ENCODE measurements around the gene FER.
"Not testable (repeated sequence)": the region's sequence is repeated elsewhere in the genome, so short reads cannot be mapped to it uniquely, and the experiment has no call there.

Gene FER

DNA sequence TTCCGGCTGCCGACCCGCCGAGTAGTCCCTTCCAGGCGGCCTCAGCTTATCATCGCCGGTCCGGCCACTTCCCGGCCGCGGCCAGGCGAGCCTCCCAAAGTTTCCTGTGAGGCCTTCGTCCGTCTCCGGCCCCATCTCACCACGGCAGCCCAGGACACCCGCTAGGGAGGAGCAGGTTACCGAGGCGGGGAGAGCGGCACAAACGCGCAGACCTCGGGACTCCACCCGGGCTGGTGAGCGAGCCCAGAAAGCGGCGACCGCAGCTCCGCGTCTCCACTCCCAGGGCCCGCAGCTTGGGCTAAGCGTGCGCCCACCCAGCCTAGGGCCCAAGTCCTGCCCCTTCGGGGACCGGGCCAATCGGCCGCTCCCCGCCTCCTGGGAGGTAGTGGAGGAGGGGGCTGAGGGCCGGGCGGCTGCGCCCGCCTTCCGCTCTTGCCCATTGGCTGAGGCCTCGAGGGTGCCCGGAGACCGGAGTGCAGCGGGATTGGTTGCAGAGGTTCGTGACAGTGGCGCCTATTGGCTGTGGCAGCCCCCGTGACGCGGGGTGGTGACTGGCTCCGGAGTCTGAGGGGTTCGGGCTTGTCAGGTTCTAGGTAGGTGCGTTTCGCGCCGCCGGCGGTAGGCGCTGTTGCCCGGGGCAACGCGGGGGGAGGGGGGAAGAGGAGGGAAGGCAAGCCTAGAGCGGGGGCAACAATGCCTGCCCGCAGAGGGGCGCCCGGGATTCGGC is 867 bp downstream of the FER start:
- DNase-seq = peak; percentile 98

DNA sequence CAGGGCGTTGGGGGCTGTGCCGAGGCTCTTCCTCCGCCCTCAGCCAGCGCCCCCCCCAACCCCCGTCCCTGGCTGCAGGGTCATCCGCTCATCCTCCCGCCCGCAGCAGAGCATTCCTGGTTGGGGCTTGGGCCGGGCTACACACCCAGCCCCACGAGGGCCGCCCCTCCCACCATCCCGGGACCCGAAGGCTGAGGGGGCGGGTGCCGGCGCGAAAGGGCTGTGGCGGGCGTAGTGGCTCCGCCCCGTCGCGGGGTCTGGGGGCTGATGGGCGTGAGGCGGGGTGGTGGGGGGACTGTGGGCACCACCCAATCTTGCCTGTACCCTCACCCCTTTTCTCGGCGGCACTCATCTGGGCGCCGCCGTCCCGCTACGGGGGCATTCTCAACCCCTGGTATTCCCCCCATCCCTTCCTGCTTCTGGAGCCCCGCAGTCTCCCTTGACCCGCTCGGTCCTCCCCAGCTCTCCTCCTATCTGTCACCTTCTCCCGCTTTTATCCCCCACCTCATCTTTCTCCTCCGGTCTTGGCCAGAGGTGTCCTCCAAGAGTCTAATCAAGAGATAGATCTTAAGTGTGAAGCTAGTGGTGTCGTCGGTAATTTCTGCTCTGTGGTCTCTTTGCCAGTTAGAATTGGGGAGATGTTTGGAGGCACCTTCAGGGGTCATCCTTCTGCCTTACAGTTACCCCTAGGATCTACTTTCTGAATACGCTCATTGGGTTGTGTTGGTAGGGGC is 1.6 kb downstream of the FER start:
- peak; percentile 47 for DNase-seq

DNA sequence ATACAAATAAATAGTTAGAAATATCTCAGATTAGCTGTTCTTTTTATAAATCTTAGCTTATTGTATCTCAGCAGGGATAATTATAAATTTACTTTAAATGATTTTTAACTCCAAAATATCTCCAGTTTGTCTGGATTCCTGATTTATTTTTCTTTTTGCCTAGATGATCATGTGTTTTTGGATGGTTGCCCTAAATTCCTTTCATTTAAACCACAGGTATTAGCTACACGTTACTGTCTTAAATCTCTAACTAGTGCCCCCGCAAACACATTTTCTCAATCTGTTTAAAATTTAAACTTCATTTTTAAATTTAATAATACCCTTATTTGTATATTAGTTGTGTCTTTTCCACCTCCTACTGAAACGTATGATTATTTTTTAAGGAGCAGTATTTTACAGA is 5.6 kb downstream of the FER start:
- no peak for DNase-seq

DNA sequence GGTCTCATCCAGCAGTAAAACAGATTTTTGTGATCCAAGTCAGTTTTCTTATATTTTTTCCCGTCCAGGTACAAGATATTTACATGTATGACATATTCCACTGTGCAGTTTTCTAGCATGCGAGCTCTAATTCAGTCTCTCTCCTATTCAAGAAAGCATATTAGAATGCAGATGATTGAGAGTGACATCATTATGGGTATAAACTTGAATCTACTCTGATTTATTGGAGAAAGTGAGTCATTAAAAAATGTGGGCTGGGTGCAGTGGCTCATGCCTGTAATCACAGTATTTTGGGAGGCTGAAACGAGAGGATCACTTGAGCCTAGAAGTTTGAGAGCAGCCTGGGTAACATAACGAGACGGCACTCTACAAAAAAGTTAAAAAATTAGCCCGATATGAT is 6.2 kb downstream of the FER start:
- no peak for DNase-seq

DNA sequence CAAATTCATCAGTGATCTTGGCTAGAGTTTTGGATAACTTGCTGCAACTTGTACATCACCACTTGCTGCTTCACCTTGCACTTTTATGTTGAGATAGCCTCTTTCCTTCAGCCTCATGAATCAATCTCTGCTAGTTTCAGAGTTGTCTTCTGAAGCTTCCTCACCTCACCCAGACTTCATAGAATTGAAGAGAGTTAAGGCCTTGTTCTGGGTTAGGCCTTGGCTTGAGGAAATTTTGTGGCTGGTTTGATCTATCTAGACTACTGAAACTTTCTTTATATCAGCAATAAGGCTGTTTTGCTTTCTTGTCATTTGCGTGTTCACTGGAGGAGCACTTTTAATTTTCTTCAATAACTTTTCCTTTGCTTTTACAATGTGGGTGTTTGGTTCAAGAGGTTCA is 12.8 kb downstream of the FER start:
- DNase-seq = no peak

DNA sequence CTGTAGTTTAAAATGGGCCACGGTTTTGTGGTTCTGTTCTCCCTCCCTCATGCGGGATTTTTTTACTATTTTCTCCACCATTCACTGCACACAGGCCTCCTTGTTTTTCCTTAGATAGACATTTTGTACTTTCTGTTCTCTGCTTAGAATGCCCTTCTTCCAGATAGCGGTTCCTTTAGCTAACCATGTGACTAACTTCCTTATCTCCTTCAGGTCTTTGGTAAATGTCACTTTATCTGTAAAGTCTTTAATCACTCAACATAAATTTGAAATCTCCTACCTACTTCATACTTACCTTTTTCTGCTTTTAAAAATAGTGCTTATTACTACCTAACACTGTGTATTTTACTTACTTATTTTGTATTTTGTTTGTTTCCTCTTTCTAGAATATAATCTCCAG is 15.0 kb downstream of the FER start:
- no peak for DNase-seq

DNA sequence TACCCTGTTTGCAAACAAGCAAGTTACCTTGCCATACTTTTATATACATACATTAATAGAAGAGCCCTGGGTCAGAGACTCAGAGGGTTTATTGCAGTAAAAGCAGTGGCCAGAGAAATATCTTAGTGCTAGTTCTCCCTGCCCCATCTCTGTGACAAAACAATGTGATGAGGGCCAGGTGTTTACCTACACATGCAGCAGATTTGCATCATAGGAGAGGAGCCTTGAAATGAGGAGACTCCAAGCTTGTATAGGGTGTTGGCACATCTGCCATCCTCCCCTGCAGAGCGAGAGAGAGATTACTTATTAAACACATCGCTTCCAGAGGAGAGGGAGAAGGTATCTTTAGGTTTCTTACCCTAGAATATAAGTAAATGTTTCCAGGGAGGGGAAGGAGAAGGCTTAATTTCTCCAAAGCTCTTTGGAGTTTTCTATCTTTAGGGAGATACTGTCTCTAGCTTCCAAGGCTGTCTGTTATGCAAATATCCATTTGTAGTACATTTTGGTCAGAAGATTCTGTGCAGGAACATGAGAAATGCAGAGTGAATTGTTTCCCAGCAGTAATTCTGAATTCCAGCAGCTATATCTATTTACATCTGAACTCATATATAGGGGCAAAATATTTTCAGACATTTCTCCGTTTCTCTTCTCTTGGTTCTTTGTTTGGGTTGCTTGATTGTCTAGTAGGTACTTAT is 15.7 kb downstream of the FER start:
- no peak for DNase-seq

DNA sequence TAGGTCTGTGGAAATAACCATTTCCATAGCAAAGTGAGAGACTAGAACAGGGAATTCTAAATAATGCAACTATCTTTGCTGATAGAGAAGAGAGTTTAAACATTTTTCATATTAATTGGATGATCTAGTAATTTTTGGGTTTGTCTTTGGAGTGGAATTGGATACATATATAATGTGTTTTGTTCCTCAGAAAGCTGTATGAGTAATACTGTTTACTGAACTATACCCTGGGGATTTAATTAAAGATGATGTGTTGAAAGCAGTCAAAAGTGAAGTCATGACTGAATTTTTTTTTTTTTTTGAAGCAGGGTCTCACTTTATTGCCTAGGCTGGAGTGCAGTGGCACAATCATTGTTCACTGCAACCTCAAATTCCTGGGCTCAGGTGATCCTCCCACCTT is 17.9 kb downstream of the FER start:
- no peak for DNase-seq

DNA sequence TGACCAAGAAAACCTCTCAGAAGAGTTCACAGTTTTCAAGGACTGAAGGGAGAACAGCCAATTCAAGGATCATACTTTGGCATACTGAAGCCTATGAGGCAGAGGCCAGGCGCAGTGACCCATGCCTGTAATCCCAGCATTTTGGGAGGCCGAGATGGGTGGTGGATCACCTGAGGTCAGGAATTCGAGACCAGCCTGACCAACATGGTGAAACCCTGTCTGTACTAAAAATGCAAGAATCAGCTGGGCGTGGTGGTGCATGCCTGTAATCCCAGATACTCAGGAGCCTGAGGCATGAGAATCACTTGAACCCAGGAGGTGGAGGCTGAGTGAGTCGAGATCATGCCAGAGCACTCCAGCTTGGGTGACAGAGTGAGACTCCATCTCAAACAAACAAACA is 19.2 kb downstream of the FER start:
- not testable (repeated sequence) for DNase-seq

DNA sequence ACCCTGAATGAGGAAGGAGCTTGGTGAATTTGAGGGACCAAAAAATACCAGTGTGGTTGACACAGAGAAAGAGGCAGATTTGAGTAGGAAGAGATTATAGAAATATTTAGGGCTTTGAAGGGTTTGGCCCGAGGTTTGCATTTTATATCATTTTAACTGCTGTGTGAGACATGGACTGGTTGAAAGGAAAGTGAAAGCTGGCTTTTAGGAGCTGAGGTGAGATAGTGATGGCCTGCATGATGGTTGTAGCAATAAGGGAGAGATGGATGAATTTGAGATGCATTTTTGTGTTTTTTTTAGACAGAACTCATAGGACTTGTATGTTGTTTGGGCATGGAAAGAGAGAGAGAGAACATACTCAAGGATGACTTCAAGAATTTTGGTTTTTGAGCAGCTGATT is 21.7 kb downstream of the FER start:
- DNase-seq = no peak

DNA sequence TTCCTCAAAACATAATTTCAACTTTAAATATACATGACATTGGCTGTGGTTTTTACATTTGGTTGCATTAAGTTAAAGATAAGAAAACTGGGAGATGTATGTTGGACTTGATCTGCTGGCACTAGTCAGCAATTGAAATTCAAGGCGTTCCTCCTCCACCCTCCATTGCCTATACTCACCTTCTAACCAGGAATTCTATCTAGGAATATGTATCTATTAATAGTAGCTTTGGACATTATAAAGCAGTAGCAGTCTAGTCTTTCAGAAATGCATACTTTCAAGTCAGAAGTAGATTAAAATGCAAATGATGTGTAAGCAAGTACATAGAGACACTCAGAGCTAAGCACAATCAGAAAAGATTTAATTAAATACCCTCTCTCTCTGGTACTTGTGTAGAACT is 24.9 kb downstream of the FER start:
- no peak for DNase-seq

DNA sequence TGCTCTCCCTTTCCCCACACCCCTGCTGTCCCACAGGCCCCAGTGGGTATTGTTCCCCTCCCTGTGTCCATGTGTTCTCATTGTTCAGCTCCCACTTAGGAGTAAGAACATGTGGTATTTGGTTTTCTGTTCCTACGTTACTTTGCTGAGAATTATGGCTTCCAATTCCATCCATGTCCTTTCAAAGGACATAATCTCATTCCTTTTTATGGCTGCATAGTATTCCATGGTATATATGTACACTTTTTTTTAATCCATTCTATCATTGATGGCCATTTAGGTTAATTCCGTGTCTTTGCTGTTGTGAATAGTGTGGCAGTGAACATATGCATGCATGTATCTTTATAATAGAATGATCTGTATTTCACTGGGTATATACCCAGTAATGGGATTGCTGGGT is 25.6 kb downstream of the FER start:
- DNase-seq = no peak

DNA sequence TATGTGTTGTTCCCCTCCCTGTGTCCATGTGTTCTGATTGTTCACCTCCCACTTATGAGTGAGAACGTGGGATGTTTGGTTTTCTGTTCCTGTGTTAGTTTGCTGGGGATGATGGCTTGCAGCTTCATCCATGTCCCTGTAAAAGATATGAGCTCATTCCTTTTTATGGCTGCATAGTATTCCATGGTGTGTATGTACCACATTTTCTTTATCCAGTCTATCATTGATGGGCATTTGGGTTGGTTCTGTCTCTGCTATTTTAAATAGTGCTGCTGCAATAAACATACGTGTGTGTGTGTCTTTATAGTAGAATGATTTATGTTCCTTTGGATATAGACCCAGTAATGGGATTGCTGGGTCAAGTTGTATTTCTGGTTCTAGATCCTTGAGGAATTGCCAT is 26.4 kb downstream of the FER start:
- not testable (repeated sequence) for DNase-seq

DNA sequence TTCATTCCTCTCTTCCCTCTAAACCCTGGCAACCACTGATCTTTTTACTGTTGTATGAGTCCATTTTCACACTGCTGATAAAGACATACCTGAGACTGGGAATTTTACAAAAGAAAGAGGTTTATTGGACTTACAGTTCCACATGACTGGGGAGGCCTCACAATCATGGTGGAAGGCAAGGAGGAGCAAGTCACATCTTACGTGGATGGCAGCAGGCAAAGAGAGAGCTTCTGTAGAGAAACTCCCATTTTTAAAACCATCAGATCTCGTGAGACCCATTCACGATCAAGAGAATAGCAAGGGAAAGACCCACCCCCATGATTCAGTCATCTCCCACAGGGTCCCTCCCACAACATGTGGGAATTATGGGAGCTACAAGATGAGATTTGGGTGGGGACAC is 29.9 kb downstream of the FER start:
- not testable (repeated sequence) for DNase-seq

DNA sequence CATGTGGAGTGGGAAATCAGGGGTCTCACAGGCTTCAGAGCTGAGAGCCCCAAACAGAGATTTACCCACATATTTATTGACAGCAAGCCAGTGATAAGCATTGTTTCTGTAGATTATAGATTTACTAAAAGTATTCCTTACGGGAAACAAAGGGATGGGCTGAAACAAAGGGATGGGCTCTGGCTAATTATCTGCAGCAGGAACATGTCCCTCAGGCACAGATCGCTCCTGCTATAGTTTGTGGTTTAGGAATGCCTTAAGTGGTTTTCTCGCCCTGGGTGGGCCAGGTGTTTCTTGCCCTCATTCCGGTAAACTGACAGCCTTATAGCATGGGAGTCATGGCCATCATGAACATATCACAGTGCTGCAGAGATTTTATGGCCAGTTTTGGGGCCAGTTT is 36.9 kb downstream of the FER start:
- DNase-seq = not testable (repeated sequence)

DNA sequence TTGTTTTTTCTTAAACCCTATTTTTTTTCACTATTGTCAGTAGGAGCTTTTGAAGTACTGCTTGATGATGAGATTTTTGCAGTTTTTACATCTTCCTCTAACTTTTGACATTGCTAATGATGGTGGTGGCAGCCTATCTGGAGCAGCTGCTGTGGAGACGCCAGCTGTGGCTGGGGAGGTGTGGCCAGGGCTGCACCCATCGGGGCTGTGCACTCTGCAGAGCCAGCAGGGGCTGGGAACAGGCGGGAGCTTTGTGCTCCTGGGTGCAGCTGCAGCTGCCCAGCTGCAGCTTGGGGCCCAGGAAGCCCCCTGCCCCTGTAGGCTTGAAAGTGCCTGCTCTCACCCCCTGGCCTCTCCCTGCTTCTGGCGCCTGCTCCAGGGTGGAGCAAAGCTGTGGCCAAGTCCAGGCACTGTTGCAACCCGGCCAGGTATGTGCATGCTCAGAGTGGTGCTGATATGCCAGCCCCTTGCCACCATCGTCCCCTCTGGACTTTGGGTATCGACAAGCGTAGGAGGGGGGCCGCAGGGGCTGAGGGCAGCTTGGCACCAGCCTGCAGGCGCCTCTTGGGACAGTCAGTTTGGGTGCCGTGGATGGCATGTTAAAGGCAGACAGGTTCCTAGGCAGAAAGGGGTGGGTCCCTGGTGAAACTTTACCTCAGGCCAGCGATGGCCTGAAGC is 39.2 kb downstream of the FER start:
- DNase-seq = no peak

DNA sequence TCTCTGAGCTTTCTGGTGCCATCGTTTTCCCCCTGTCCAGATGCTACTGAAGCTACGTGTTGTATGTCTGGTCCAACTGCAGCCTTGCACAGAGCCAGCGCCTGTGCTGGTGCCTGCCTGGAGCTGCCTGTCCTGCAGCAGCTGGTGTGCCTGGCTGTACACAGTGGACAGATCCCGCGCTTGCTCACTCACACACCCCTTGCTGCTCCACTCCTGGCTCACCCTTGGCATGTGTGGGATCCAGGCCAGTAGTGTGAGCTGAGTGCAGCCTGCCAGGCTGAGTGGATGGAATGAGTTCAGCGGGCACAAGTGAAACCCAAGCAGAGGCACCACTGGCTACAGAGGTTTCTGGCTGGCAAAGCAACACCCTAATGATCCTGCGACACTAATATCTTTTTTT is 40.4 kb downstream of the FER start:
- DNase-seq = no peak

DNA sequence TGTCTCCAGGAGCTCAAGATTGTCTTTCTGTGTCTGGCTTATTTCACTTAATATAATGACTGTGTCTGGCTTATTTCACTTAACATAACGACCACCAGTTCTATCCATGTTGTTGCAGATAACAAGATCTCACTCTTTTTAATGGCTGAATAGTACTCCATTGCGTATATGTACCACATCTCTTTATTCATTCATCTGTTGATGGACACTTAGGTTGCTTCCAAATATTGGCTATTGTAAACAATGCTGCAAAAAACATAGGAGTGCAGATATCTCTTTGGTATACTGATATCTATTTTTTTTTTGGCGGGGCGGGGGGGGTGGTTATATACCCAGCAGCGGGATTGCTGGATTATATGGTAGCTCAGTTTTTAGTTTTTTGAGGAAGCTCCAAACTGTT is 45.5 kb downstream of the FER start:
- DNase-seq = no peak

DNA sequence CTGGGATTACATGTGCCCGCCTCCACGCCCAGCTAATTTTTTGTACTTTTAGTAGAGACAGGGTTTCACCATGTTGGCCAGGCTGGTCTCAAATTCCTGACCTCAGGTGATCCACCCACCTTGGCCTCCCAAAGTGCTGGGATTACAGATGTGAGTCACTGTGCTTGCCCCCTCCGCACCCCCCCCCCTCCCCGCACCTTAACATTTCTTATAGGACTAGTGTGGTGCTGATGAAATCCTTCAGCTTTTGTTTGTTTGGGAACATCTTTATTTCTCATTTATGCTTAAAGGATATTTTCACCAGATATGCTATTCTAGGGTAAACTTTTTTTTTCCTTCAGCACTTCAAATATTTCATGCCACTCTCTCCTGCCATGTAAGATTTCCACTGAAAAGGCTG is 46.7 kb downstream of the FER start:
- not testable (repeated sequence) for DNase-seq

DNA sequence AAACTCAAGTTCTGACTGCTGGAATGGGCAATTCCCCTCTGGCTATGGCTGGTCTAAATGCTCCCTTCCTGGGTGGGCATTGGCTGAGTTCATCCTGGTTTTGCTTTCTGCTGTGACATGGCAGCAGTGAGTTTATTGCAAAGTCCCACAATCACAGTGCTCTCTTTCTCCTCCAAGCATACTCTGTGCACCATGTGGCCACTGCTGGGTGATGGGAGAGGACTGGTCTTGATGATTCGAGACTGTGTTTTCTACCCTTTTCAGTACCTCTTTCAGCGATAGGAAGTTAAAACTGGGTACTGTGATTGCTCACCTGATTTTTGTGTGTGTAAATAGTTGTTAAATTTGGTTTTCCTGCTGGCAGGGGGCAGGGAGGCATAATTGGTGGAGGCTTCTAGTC is 49.7 kb downstream of the FER start:
- DNase-seq = no peak

DNA sequence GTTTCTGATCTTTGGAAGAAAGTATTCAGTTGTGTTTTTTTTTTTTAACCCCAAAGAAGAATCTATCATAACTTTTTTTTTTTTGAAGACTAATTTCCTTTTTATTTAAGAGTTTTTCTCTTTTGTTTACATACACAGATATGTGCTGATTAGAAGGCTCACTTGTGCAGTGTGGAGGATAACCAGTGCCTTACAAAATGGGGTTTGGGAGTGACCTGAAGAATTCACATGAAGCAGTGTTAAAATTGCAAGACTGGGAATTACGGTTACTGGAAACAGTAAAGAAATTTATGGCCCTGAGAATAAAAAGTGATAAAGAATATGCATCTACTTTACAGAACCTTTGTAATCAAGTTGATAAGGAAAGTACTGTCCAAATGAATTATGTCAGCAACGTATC is 50.3 kb downstream of the FER start:
- no peak for DNase-seq

DNA sequence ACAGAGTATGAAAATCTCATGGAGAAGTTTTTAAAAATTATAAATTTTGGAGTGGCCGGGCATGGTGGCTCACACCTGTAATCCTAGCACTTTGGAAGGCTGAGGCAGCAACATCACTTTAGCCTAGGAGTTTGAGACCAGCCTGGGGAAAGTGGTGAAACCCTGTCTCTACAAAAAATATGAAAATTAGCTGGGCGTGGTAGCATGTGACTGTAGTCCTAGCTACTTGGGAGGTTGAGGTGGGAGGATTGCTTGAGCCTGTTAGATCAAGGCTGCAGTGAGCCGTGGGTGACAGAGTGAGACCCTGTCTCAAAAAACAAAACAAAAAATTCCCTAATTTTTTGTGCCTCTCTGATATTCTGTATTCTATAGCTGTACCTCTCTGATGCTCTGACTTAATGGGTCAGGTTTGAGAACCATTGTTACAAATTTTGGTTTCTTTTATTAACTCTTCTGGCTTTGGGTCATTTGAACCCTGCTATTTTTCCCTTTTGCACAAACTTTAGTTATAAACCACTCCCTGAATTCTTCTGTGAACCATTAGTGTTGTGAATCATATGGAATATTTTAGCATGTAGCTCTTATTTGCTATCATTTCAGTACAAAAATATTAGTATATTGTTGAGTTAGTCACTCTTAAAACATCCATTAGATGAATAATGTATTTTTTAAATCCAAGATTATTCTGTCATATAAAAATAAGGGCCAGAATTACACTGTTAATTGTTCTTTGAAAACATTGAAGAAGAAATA is 51.0 kb downstream of the FER start:
- no peak for DNase-seq

DNA sequence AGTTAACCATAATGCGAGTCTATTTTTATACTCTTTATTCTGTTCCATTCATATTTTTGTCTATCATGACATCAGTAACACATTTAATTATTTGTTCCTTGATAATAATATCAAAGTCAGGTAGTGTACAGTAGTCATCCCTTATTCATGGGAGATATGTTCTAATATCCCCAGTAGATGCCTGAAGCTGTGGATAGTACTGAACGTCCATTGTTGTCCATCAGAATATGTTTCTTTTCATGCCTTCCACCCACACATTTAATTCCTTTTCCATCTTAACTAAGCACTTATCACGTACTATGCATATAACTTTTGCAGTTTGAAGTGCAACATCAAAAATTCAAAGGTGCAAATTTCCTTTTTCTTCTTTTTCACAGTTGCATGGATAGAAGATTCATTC is 53.6 kb downstream of the FER start:
- DNase-seq = no peak
